ENCODE results near the gene OPALIN.
"Not testable (repeated sequence)": the region's sequence is repeated elsewhere in the genome, so short reads cannot be mapped to it uniquely, and the experiment has no call there.

Gene OPALIN

GRCh38 chr10:96334616-96335526 is 23.9 kb downstream of the OPALIN start:
- DNase-seq = no peak

GRCh38 chr10:96333101-96333500 is 25.7 kb downstream of the OPALIN start:
- no peak for DNase-seq

GRCh38 chr10:96327462-96327861 is 31.3 kb downstream of the OPALIN start:
- DNase-seq = no peak

- DNase-seq = no peak
Observed at GRCh38 chr10:96325719-96326373, 33.0 kb downstream of the OPALIN start.

GRCh38 chr10:96324447-96324846 is 34.4 kb downstream of the OPALIN start:
- DNase-seq = no peak

- DNase-seq = no peak
Observed at GRCh38 chr10:96322275-96322674, 36.5 kb downstream of the OPALIN start.

- DNase-seq = no peak
Observed at GRCh38 chr10:96321822-96322221, 37.0 kb downstream of the OPALIN start.

- no peak for DNase-seq
Observed at GRCh38 chr10:96319754-96320474, 38.9 kb downstream of the OPALIN start.

GRCh38 chr10:96317067-96317833 is 41.6 kb downstream of the OPALIN start:
- DNase-seq = no peak

GRCh38 chr10:96313344-96313743 is 45.5 kb downstream of the OPALIN start:
- DNase-seq = no peak

- DNase-seq = no peak
Observed at GRCh38 chr10:96311180-96311715, 47.6 kb downstream of the OPALIN start.

GRCh38 chr10:96310321-96310669 is 48.5 kb downstream of the OPALIN start:
- no peak for DNase-seq

- no peak for DNase-seq
Observed at GRCh38 chr10:96309628-96310320, 49.0 kb downstream of the OPALIN start.

GRCh38 chr10:96308854-96309253 is 49.9 kb downstream of the OPALIN start:
- DNase-seq = not testable (repeated sequence)

- no peak for DNase-seq
Observed at GRCh38 chr10:96306516-96306915, 52.3 kb downstream of the OPALIN start.

GRCh38 chr10:96305019-96305418 is 53.8 kb downstream of the OPALIN start:
- DNase-seq = no peak

GRCh38 chr10:96304230-96304629 is 54.6 kb downstream of the OPALIN start, which contains the start of gene DNTT:
Gene DNTT (plus strand): TSS chr10:96304434. CDS start chr10:96304498, 64 bp downstream.
- no peak for DNase-seq

GRCh38 chr10:96301616-96302015 is 57.2 kb downstream of the OPALIN start:
- DNase-seq = no peak

GRCh38 chr10:96299383-96299782 is 59.4 kb downstream of the OPALIN start:
- no peak for DNase-seq

GRCh38 chr10:96298362-96298761 is 60.4 kb downstream of the OPALIN start:
- no peak for DNase-seq

GRCh38 chr10:96297486-96297885 is 61.3 kb downstream of the OPALIN start:
- no peak for DNase-seq

GRCh38 chr10:96295475-96295874 is 63.3 kb downstream of the OPALIN start:
- no peak for DNase-seq

Measured in NCI-H774 (cell line).